IMR-90 (cell line): Measurements from ENCODE around the gene CGB1. TPM values are rescaled to one million over a fixed set of nuclear protein-coding genes. Genes with fewer than 3 reads are reported as not detected.

Experiments
- ATAC-seq: fragments of 200-7000 bp; cut with Tn5 transposase; 2 replicates; pipeline ENCODE4 v1.9.1; 2020; ENCODE audit warnings: low read depth, mild to moderate bottlenecking, moderate library complexity
- BruUV-seq: library from RNA; stranded (reverse); fragments of 400-500 nt; replicated peaks from 2 replicates; lab custom pipeline; 2021; lab: Mats Ljungman, UMichigan
- CTCF ChIA-PET: fragments of 300-600 bp; formaldehyde crosslinking; extraction: SDS; loops from one replicate; lab custom pipeline; 2021; ENCODE audit warnings: antibody characterized with exemption; lab: Yijun Ruan, JAX
- POLR2A ChIA-PET: fragments of 300-600 bp; sonication (Branson Sonifier 250); formaldehyde crosslinking; loops from one replicate; lab custom pipeline; 2022; ENCODE audit warnings: antibody characterized with exemption; ENCODE audit not compliant: unreplicated experiment; lab: Charles Lee
- DNase-seq: peaks from one replicate; pipeline ENCODE4 v3.0.0; 2013
- H2AFZ ChIP-seq: replicated peaks from 2 replicates; pipeline ENCODE3; 2013; ENCODE audit warnings: low read length, mild to moderate bottlenecking; ENCODE audit not compliant: poor library complexity
- H2AK5ac ChIP-seq: 2 replicates; pipeline ENCODE4 v1.6.1; 2013; ENCODE audit warnings: low read depth, low read length, inconsistent platforms
- H2AK9ac ChIP-seq: replicated peaks from 2 replicates; pipeline ENCODE3; 2013; ENCODE audit warnings: mild to moderate bottlenecking, low read depth, low read length, moderate library complexity; ENCODE audit not compliant: poor library complexity
- H2BK120ac ChIP-seq: 2 replicates; pipeline ENCODE4 v1.6.1; 2013; ENCODE audit warnings: low read depth, low read length, inconsistent platforms
- H2BK15ac ChIP-seq: 3 replicates; pipeline ENCODE4 v1.6.1; 2013; ENCODE audit warnings: low read depth, low read length, inconsistent platforms
- H2BK20ac ChIP-seq: 2 replicates; pipeline ENCODE4 v1.6.1; 2013; ENCODE audit warnings: low read depth, mild to moderate bottlenecking, inconsistent platforms, low read length, moderate library complexity
- H2BK5ac ChIP-seq: 2 replicates; pipeline ENCODE4 v1.6.1; 2013; ENCODE audit warnings: mild to moderate bottlenecking, low read depth, low read length, inconsistent platforms; ENCODE audit not compliant: poor library complexity, severe bottlenecking
- H3K14ac ChIP-seq: replicated peaks from 2 replicates; pipeline ENCODE4 v1.6.1; 2013; ENCODE audit warnings: low read depth, low read length, inconsistent platforms
- H3K18ac ChIP-seq: 2 replicates; pipeline ENCODE4 v1.6.1; 2013; ENCODE audit warnings: low read depth, low read length, control low read depth
- H3K23ac ChIP-seq: 2 replicates; pipeline ENCODE4 v1.6.1; 2013; ENCODE audit warnings: low read depth, low read length, inconsistent platforms
- H3K27ac ChIP-seq: 2 replicates; pipeline ENCODE4 v1.5.1; 2013; ENCODE audit warnings: mild to moderate bottlenecking, control low read depth, low read length; ENCODE audit not compliant: insufficient read depth
- H3K27me3 ChIP-seq: 2 replicates; pipeline ENCODE4 v1.6.1; 2013; ENCODE audit warnings: low read length; ENCODE audit not compliant: control insufficient read depth, insufficient read depth
- H3K36me3 ChIP-seq: 2 replicates; pipeline ENCODE4 v1.6.1; 2013; ENCODE audit warnings: low read length, mixed read lengths; ENCODE audit not compliant: control insufficient read depth, insufficient read depth
- H3K4ac ChIP-seq: 2 replicates; pipeline ENCODE4 v1.6.1; 2013; ENCODE audit warnings: low read depth, low read length, inconsistent platforms
- H3K4me1 ChIP-seq: 2 replicates; pipeline ENCODE4 v1.6.1; 2013; ENCODE audit warnings: low read length, mixed read lengths; ENCODE audit not compliant: control insufficient read depth, insufficient read depth
- H3K4me2 ChIP-seq: 2 replicates; pipeline ENCODE4 v1.6.1; 2013; ENCODE audit warnings: low read depth, mild to moderate bottlenecking, control low read depth, low read length, moderate library complexity
- H3K4me3 ChIP-seq: 2 replicates; pipeline ENCODE4 v1.5.1; 2013; ENCODE audit warnings: low read depth, mild to moderate bottlenecking, control low read depth, low read length, moderate library complexity; ENCODE audit not compliant: insufficient read depth
- H3K56ac ChIP-seq: 2 replicates; pipeline ENCODE4 v1.6.1; 2013; ENCODE audit warnings: low read length, inconsistent platforms; ENCODE audit not compliant: insufficient read depth; ENCODE audit errors: extremely low read depth
- H3K79me1 ChIP-seq, 2 experiments: 2 replicates each; pipeline ENCODE4 v1.6.1; 2013; ENCODE audit warnings: low read length in 2 of 2, inconsistent platforms in 1 of 2, low read depth in 1 of 2
- H3K9ac ChIP-seq: 2 replicates; pipeline ENCODE4 v1.6.1; 2013; ENCODE audit warnings: low read depth, low read length, control low read depth
- H3K9me1 ChIP-seq: 2 replicates; pipeline ENCODE4 v1.6.1; 2013; ENCODE audit warnings: low read length, inconsistent platforms; ENCODE audit not compliant: insufficient read depth
- H3K9me3 ChIP-seq: 2 replicates; pipeline ENCODE4 v1.6.1; 2013; ENCODE audit warnings: low read length; ENCODE audit not compliant: control insufficient read depth, insufficient read depth
- H4K20me1 ChIP-seq: 2 replicates; pipeline ENCODE4 v1.6.1; 2013; ENCODE audit warnings: low read length, inconsistent platforms; ENCODE audit not compliant: insufficient read depth
- H4K5ac ChIP-seq: 2 replicates; pipeline ENCODE4 v1.6.1; 2013; ENCODE audit warnings: mild to moderate bottlenecking, low read depth, low read length, control low read depth
- H4K8ac ChIP-seq, 2 experiments: 2 replicates each; pipeline ENCODE4 v1.6.1; 2013; ENCODE audit warnings: low read depth in 2 of 2, low read length in 2 of 2, control low read depth in 1 of 2, inconsistent platforms in 1 of 2
- H4K91ac ChIP-seq: 2 replicates; pipeline ENCODE4 v1.6.1; 2013; ENCODE audit warnings: low read depth, low read length, inconsistent platforms; ENCODE audit not compliant: insufficient read depth
- BHLHE40 ChIP-seq: fragments of 150-350 bp; IDR thresholded peaks from 2 replicates; pipeline ENCODE4 v1.6.1; 2016; ENCODE audit warnings: mild to moderate bottlenecking, low read depth, low read length
- CEBPB ChIP-seq: IDR thresholded peaks from 2 replicates; pipeline ENCODE4 v1.6.1; 2012; ENCODE audit warnings: low read depth, low read length, improper control_type of control experiment
- CHD1 ChIP-seq: IDR thresholded peaks from 2 replicates; pipeline ENCODE4 v1.6.1; 2012; ENCODE audit warnings: low read depth, low read length, improper control_type of control experiment
- CTCF ChIP-seq: conservative IDR thresholded peaks from 2 replicates; pipeline ENCODE4 v1.5.1; 2012; ENCODE audit warnings: mild to moderate bottlenecking, low read depth, low read length, improper control_type of control experiment
- ELK1 ChIP-seq: fragments of 150-350 bp; IDR thresholded peaks from 2 replicates; pipeline ENCODE4 v1.6.1; 2016; ENCODE audit warnings: low read depth, mild to moderate bottlenecking, low read length, moderate library complexity, borderline replicate concordance
- FOS ChIP-seq: fragments of 150-350 bp; IDR thresholded peaks from 2 replicates; pipeline ENCODE4 v1.6.1; 2016; ENCODE audit warnings: low read depth, low read length
- MAFK ChIP-seq: IDR thresholded peaks from 2 replicates; pipeline ENCODE4 v1.6.1; 2012; ENCODE audit warnings: low read depth, low read length, improper control_type of control experiment
- MAZ ChIP-seq: IDR thresholded peaks from 2 replicates; pipeline ENCODE4 v1.6.1; 2012; ENCODE audit warnings: low read depth, mild to moderate bottlenecking, low read length, improper control_type of control experiment, moderate library complexity, borderline replicate concordance
- MXI1 ChIP-seq: IDR thresholded peaks from 2 replicates; pipeline ENCODE4 v1.6.1; 2012; ENCODE audit warnings: low read depth, mild to moderate bottlenecking, low read length, moderate library complexity, borderline replicate concordance
- NFE2L2 ChIP-seq: fragments of 150-350 bp; IDR thresholded peaks from 2 replicates; pipeline ENCODE4 v1.6.1; 2016; ENCODE audit warnings: low read depth, mild to moderate bottlenecking, low read length
- POLR2A ChIP-seq: IDR thresholded peaks from 2 replicates; pipeline ENCODE4 v1.6.1; 2012; ENCODE audit warnings: mild to moderate bottlenecking, low read depth, low read length
- RAD21 ChIP-seq: IDR thresholded peaks from 2 replicates; pipeline ENCODE4 v1.6.1; 2012; ENCODE audit warnings: low read length, improper control_type of control experiment
- RCOR1 ChIP-seq: IDR thresholded peaks from 2 replicates; pipeline ENCODE4 v1.6.1; 2012; ENCODE audit warnings: mild to moderate bottlenecking, low read length, improper control_type of control experiment; ENCODE audit not compliant: insufficient replicate concordance
- RFX5 ChIP-seq: IDR thresholded peaks from 2 replicates; pipeline ENCODE4 v1.8.0; 2012; ENCODE audit warnings: low read depth, mild to moderate bottlenecking, low read length, moderate library complexity
- SMC3 ChIP-seq: fragments of 150-350 bp; IDR thresholded peaks from 2 replicates; pipeline ENCODE4 v1.6.1; 2016; ENCODE audit warnings: low read depth, mild to moderate bottlenecking, antibody characterized with exemption, low read length, moderate library complexity
- USF2 ChIP-seq: fragments of 150-350 bp; IDR thresholded peaks from 2 replicates; pipeline ENCODE4 v1.6.1; 2017; ENCODE audit warnings: mild to moderate bottlenecking, antibody characterized with exemption, low read length, low read depth
- WGBS, 2 experiments: methylation state at CpG; one replicate each; pipeline versions ENCODE4 v1.1.5 to v1.1.7; 2013; ENCODE audit warnings: missing lambda C conversion rate in 2 of 2; ENCODE audit not compliant: insufficient read length in 1 of 2; ENCODE audit errors: extremely low coverage in 2 of 2; 5-methylcytosine and 5-hydroxymethylcytosine counted together
- dilution Hi-C: fragments of 300-500 bp; cut with HindIII; formaldehyde crosslinking; loops from one replicate; pipeline ENCODE4 v1.14.3; 2018; ENCODE audit warnings: low sequenced_read_pairs; ENCODE audit not compliant: unreplicated experiment
- in situ Hi-C: fragments of 300-500 bp; cut with MboI; formaldehyde crosslinking; loops from 3 replicates; pipeline ENCODE4 v1.14.3; 2019; ENCODE audit warnings: low sequenced_read_pairs, inconsistent platforms, mixed read lengths
- intact Hi-C: fragments of 100-400 bp; cut with micrococcal nuclease; formaldehyde crosslinking; loops from 2 replicates; pipeline ENCODE4 v1.10.0; 2022
- polyA plus RNA-seq, 3 experiments: library from polyadenylated mRNA; depleted of rRNA; stranded (reverse); fragments of >200 nt; gene quantifications; 2 replicates each; pipeline ENCODE4 v1.2.3, GENCODE V29; 2012; ENCODE audit warnings: low replicate concordance in 1 of 3
- total RNA-seq: library from RNA; depleted of rRNA; stranded (reverse); fragments of >200 nt; gene quantifications from 2 replicates; pipeline ENCODE4 v1.2.3, GENCODE V29; 2012

The CGB1 gene
- total and polyA plus RNA-seq, 2 of the 4 experiments (the other 2 are of a cell fraction), result not detected

GRCh38 chr19:49042177-49042576 lies 5.5 kb upstream of the CGB1 start:
- Histone ChIP-seq H3K14ac (no peak overlapping the region), H3K23ac (no peak overlapping the region), H2BK20ac (no peak overlapping the region), H3K9me3 (no peaks in the 10 kb centered on the region), H4K5ac (no peak overlapping the region), H3K4me2 (no peak overlapping the region), H3K79me1 (no peaks in the 10 kb centered on the region), H3K4ac (no peak overlapping the region), H3K36me3 (no peaks in the 10 kb centered on the region), H4K91ac (no peak overlapping the region), H2BK15ac (no peak overlapping the region), H2AK9ac (no peak overlapping the region), H4K8ac (no peak overlapping the region), H3K18ac (no peak overlapping the region), H2AFZ (no peak overlapping the region), H3K9me1 (no peaks in the 10 kb centered on the region), H2BK120ac (0 out of 2 replicates have a peak overlapping the region, but pooled peaks have one; percentile 40), H3K27me3 (no peaks in the 10 kb centered on the region), H3K4me1 (peaks cover 9% of the 10 kb centered on the region; the same call in 1 of the 2 replicates), H3K27ac (no peak overlapping the region), H2BK5ac (no peak overlapping the region), H4K20me1 (no peaks in the 10 kb centered on the region), H3K4me3 (no peak overlapping the region), H3K9ac (no peak overlapping the region), H3K56ac (no peak overlapping the region), H2AK5ac (peak overlapping the region; percentile 50; the same call in 1 of the 2 replicates)
- CTCF ChIA-PET, result no interaction called here
- dilution Hi-C loops (no loop called here), in situ Hi-C loops (no loop called here), intact Hi-C loops (no loop called here)
- TF ChIP-seq RAD21, result no peak
- TF ChIP-seq CHD1, result no peak
- TF ChIP-seq BHLHE40, result no peak
- no peak for TF ChIP-seq POLR2A
- no peak for TF ChIP-seq CTCF
- no peak for TF ChIP-seq SMC3
- TF ChIP-seq NFE2L2, result no peak
- no peak for TF ChIP-seq RFX5
- TF ChIP-seq MXI1, result no peak
- no peak for TF ChIP-seq RCOR1
- no peak for TF ChIP-seq FOS
- no peak for TF ChIP-seq ELK1
- TF ChIP-seq MAZ, result no peak
- no peak for TF ChIP-seq USF2
- TF ChIP-seq MAFK, result no peak
- TF ChIP-seq CEBPB, result no peak
- ATAC-seq (no peak), DNase-seq (no peak)
- BruUV-seq, result no TSS peak
- 70% methylated on average over 7 of the region's 17 CpGs; no CpG with 5 or more reads in 1 of the 2 experiments for WGBS, 2 experiments
- POLR2A ChIA-PET, result no interaction called here
